Brain microvascular endothelial cell (primary cell): ENCODE measurements around the gene IGF1R.
A peak's percentile ranks its signal among the peaks of the same experiment; 100 is the strongest.

Source experiments
- DNase-seq: peaks from one replicate; pipeline ENCODE4 v3.0.0-alpha.2; 2020
- H3K27ac ChIP-seq: fragments of 250-450 bp; sonication (Bioruptor Pico); 2 replicates; pipeline ENCODE4 v1.5.1; 2020; ENCODE audit warnings: mild to moderate bottlenecking, moderate library complexity
- H3K27me3 ChIP-seq: fragments of 250-450 bp; sonication (Bioruptor Pico); replicated peaks from 2 replicates; pipeline ENCODE4 v1.5.1; 2020; ENCODE audit warnings: mild to moderate bottlenecking
- H3K36me3 ChIP-seq: fragments of 250-450 bp; sonication (Bioruptor Pico); replicated peaks from 2 replicates; pipeline ENCODE4 v1.5.1; 2020; ENCODE audit warnings: mild to moderate bottlenecking
- H3K4me3 ChIP-seq: 2 replicates; pipeline ENCODE4 v1.5.1; 2011; ENCODE audit warnings: low read depth, mild to moderate bottlenecking, control low read depth, low read length, moderate library complexity
- in situ Hi-C: cut with HindIII; loops from 2 replicates; pipeline ENCODE4 v1.10.0; 2017; ENCODE audit warnings: low sequenced_read_pairs, low pct_ligation_motif_present
- TF ChIP-seq, protein P1 (sequence below): IDR thresholded peaks from 2 replicates; pipeline ENCODE4 v1.5.1; 2011; ENCODE audit warnings: low read depth, mild to moderate bottlenecking, moderate library complexity, low read length, control low read depth, inconsistent platforms; ENCODE audit errors: missing control alignments

The IGF1R gene

DNA sequence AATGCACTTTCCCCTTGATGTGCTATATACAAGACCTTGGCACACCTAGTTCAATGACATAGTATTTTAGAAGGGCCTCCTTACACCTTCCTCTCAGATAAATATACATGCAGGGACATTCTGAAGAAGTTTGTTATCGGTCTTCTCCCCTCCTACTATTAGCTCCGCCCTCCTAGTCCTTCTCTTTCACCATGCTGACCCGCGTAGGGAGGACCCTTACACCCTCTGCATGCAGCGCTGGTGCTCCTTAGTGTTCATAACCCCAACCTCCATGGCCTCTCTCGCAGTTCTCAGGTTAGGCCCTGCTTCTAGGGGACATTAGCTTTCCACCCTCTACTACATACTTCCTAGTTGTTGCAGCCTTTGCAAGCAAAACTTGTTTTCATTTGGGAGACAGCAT is 212.8 kb downstream of the IGF1R start:
- H3K36me3 ChIP-seq = no peaks in the 10 kb centered on the region
- DNase-seq = no peak
- TF ChIP-seq, protein P1, sequence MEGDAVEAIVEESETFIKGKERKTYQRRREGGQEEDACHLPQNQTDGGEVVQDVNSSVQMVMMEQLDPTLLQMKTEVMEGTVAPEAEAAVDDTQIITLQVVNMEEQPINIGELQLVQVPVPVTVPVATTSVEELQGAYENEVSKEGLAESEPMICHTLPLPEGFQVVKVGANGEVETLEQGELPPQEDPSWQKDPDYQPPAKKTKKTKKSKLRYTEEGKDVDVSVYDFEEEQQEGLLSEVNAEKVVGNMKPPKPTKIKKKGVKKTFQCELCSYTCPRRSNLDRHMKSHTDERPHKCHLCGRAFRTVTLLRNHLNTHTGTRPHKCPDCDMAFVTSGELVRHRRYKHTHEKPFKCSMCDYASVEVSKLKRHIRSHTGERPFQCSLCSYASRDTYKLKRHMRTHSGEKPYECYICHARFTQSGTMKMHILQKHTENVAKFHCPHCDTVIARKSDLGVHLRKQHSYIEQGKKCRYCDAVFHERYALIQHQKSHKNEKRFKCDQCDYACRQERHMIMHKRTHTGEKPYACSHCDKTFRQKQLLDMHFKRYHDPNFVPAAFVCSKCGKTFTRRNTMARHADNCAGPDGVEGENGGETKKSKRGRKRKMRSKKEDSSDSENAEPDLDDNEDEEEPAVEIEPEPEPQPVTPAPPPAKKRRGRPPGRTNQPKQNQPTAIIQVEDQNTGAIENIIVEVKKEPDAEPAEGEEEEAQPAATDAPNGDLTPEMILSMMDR = no peak
- H3K27me3 ChIP-seq = no peaks in the 10 kb centered on the region
- in situ Hi-C loops = no loop called here
- H3K4me3 ChIP-seq = no peak overlapping the region
- no peak overlapping the region for H3K27ac ChIP-seq

DNA sequence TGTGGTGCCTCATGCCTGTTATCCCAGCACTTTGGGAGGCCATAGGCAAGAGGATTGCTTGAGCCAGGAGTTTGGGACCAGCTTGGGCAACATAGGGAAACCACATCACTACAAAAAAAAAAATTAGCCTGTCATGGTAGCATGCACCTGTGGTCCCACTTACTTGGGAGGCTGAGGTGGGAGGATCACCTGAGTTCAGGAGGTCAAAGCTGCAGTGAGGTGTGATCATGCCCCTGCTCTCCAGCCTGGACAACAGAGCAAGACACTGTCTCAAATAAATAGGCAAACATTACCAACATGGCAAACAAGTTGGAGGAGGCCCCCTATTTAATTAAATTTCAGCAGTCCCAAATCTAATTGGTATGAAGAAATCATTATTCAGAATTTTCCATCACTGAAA is 215.6 kb downstream of the IGF1R start:
- DNase-seq = no peak
- in situ Hi-C loops = no loop called here
- H3K36me3 ChIP-seq = no peaks in the 10 kb centered on the region
- no peaks in the 10 kb centered on the region for H3K27me3 ChIP-seq
- TF ChIP-seq, protein P1 = no peak
- H3K27ac ChIP-seq = no peak overlapping the region
- H3K4me3 ChIP-seq = no peak overlapping the region

DNA sequence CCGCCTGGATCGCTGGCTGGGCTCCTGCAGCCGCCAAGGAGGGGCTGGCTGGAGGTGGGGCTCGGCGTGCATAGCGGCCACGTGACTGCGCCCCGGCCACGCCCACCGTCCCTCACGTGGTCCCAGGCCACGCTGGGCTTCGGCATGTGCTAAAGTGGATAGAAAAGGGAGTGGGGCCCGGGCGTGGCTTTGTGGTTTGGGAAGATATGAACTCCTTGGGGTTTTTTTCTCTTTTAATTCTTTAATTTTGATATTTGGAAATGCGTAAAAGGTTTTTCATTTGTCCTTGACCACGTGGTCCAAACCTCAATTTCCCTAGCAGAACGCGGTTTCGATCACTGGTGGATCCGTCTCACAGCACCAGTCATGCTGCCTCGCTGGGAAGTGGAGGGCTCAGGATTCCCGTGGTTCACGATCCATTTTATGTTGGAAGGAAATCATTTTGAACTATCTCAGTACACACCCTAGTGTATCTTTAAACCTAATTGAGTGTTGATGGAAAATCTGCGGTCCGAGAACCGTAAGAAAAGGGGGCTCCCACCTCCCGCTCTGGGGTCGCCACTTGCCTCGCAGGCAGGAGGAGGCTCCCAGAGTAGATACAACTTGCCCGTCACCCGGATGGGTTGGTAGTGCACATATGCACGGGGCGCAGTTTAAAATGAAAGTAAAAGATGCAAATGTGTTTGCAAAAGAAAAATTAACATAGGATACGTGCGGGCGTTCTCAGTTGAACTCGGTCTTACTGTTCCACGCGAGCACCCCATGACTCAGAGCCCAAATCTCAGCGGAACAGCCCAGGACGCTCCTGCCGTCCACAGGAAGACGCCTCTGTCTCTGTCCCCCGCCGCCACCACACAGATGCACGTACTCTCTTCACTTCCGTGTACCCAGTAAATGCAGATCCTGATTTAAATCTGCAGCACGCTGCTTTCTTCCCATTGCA is 217.3 kb downstream of the IGF1R start:
- H3K36me3 ChIP-seq = no peaks in the 10 kb centered on the region
- TF ChIP-seq, protein P1 = no peak
- in situ Hi-C loops = no loop called here
- peak; percentile 61 for DNase-seq
- H3K27ac ChIP-seq = peak overlapping the region; percentile 85
- H3K27me3 ChIP-seq = no peaks in the 10 kb centered on the region
- H3K4me3 ChIP-seq = peak overlapping the region; percentile 52

DNA sequence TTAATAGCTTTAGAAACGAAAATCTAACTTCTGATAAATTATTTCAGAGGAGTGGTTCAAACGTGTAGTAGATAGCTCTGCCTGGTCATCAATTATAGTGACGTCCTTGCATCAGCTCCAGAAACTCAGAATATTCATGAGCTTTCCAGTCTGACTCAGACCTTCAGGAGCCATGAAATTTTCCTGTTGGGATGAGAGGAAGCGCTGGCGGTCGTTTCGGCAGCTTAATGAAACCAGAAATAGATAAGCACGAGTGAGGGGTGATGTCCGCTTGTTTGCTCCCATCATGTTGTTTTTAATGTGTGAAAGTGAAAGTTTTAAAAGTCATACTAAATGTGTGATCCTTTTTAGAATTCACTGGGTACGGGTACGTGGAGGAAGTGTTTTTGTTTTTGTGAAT is 218.2 kb downstream of the IGF1R start:
- Histone ChIP-seq H3K27me3 (no peaks in the 10 kb centered on the region), H3K36me3 (no peaks in the 10 kb centered on the region), H3K27ac (peak overlapping the region; percentile 85), H3K4me3 (peak overlapping the region; percentile 26)
- TF ChIP-seq, protein P1 = no peak
- in situ Hi-C loops = no loop called here
- peak; percentile 73 for DNase-seq

DNA sequence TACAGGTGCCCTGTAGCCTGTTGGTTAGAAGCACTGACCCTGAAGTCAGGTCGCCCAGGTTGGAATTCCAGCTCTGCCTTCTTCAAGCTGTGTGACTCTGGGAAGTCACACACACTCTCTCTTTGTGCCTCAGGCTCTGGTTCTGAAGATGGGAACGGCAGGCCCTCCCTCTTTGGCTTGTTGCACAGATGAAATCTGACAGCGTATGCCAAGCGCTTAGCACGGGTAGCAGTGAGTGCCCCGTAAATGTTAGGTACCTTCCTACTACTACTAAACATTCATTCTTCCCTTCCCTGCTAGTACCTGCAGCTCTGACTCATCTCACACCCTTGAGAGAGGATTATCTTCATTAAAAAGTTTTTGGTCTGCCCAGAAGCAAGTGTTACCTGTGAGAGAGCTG is 220.2 kb downstream of the IGF1R start:
- Histone ChIP-seq H3K27ac (no peak overlapping the region), H3K27me3 (no peaks in the 10 kb centered on the region), H3K36me3 (no peaks in the 10 kb centered on the region), H3K4me3 (no peak overlapping the region)
- TF ChIP-seq, protein P1 = no peak
- DNase-seq = no peak
- in situ Hi-C loops = no loop called here

DNA sequence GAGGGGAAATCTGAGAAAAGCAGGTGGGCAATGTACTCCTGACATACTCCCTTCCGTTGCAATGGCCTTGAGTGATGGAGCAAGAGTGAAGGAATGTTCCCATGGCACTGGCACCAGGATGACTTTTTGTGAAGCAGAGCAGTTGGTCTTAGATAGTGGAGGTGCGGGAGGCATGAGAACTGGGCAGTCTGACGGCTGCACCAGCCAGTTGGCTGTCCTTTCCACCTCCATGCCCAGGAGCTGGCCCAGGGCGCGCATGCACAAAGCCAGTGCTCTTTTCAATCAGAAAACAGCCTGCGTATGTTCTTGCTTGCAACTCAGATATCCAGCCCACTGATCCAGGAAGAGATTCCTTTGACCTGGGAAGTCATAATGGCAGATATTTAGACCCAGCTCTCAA is 222.4 kb downstream of the IGF1R start:
- Histone ChIP-seq H3K27ac (no peak overlapping the region), H3K36me3 (no peaks in the 10 kb centered on the region), H3K27me3 (no peaks in the 10 kb centered on the region), H3K4me3 (no peak overlapping the region)
- no peak for DNase-seq
- in situ Hi-C loops = no loop called here
- TF ChIP-seq, protein P1 = no peak
